Neuron (in vitro differentiated cells): ENCODE measurements around the gene EPHA3.
A peak's percentile ranks its signal among the peaks of the same experiment; 100 is the strongest.

Experiments used
- H2AFZ ChIP-seq: one replicate; pipeline ENCODE4 v1.6.1; 2013; ENCODE audit warnings: low read depth, mild to moderate bottlenecking, inconsistent platforms, low read length, moderate library complexity
- H3K27me3 ChIP-seq: one replicate; pipeline ENCODE4 v1.6.1; 2013; ENCODE audit warnings: low read length; ENCODE audit not compliant: insufficient read depth
- H3K36me3 ChIP-seq: one replicate; pipeline ENCODE4 v1.6.1; 2013; ENCODE audit warnings: low read length; ENCODE audit not compliant: insufficient read depth
- H3K4me1 ChIP-seq: one replicate; pipeline ENCODE4 v1.6.1; 2013; ENCODE audit warnings: low read length; ENCODE audit not compliant: insufficient read depth
- H3K4me3 ChIP-seq: 2 replicates; pipeline ENCODE4 v1.5.1; 2013; ENCODE audit warnings: mild to moderate bottlenecking, low read length, moderate library complexity
- H3K9me3 ChIP-seq: one replicate; pipeline ENCODE4 v1.6.1; 2013; ENCODE audit warnings: low read length

Gene EPHA3

GRCh38 chr3:89107461-89108290 is at the start of gene EPHA3:
EPHA3 (plus strand) TSS chr3:89107621; CDS start chr3:89107749, 128 bp downstream.
- no peaks in the 10 kb centered on the region for H3K9me3 ChIP-seq
- peak within 1 kb of the TSS; percentile 60 for H3K4me3 ChIP-seq
- H3K36me3 ChIP-seq = no peaks in the 10 kb centered on the region
- peaks cover 4% of the 10 kb centered on the region for H3K4me1 ChIP-seq
- H2AFZ ChIP-seq = peak within 1 kb of the TSS; percentile 51
- no peaks in the 10 kb centered on the region for H3K27me3 ChIP-seq

- H3K4me1 ChIP-seq = no peaks in the 10 kb centered on the region
- no peak overlapping the region for H2AFZ ChIP-seq
- no peaks in the 10 kb centered on the region for H3K9me3 ChIP-seq
- no peak overlapping the region for H3K4me3 ChIP-seq
- H3K27me3 ChIP-seq = no peaks in the 10 kb centered on the region
- H3K36me3 ChIP-seq = no peaks in the 10 kb centered on the region
Measured at GRCh38 chr3:89058371-89058770, 49.0 kb upstream of the EPHA3 start.

GRCh38 chr3:89059211-89059925 is 48.1 kb upstream of the EPHA3 start:
- Histone ChIP-seq H3K9me3 (no peaks in the 10 kb centered on the region), H3K27me3 (no peaks in the 10 kb centered on the region), H3K36me3 (no peaks in the 10 kb centered on the region), H3K4me1 (no peaks in the 10 kb centered on the region), H2AFZ (no peak overlapping the region), H3K4me3 (no peak overlapping the region)

- Histone ChIP-seq H3K27me3 (no peaks in the 10 kb centered on the region), H3K4me1 (no peaks in the 10 kb centered on the region), H2AFZ (no peak overlapping the region), H3K9me3 (no peaks in the 10 kb centered on the region), H3K4me3 (no peak overlapping the region), H3K36me3 (no peaks in the 10 kb centered on the region)
Measured at GRCh38 chr3:89061259-89061658, 46.2 kb upstream of the EPHA3 start.

- H3K4me3 ChIP-seq = no peak overlapping the region
- no peaks in the 10 kb centered on the region for H3K36me3 ChIP-seq
- peaks cover 3% of the 10 kb centered on the region for H3K4me1 ChIP-seq
- H3K27me3 ChIP-seq = no peaks in the 10 kb centered on the region
- no peaks in the 10 kb centered on the region for H3K9me3 ChIP-seq
- H2AFZ ChIP-seq = no peak overlapping the region
Measured at GRCh38 chr3:89067736-89068135, 39.7 kb upstream of the EPHA3 start.

- H3K4me1 ChIP-seq = peaks cover 4% of the 10 kb centered on the region
- H3K27me3 ChIP-seq = no peaks in the 10 kb centered on the region
- no peaks in the 10 kb centered on the region for H3K36me3 ChIP-seq
- H3K9me3 ChIP-seq = no peaks in the 10 kb centered on the region
- H2AFZ ChIP-seq = peak overlapping the region; percentile 4
- no peak overlapping the region for H3K4me3 ChIP-seq
Measured at GRCh38 chr3:89072642-89073041, 34.8 kb upstream of the EPHA3 start.

GRCh38 chr3:89079944-89080343 is 27.5 kb upstream of the EPHA3 start:
- Histone ChIP-seq H3K9me3 (no peaks in the 10 kb centered on the region), H3K36me3 (no peaks in the 10 kb centered on the region), H2AFZ (no peak overlapping the region)

GRCh38 chr3:89087851-89088250 is 19.6 kb upstream of the EPHA3 start:
- no peaks in the 10 kb centered on the region for H3K4me1 ChIP-seq
- H3K36me3 ChIP-seq = no peaks in the 10 kb centered on the region
- peak overlapping the region; percentile 21 for H2AFZ ChIP-seq
- H3K9me3 ChIP-seq = no peaks in the 10 kb centered on the region
- H3K27me3 ChIP-seq = no peaks in the 10 kb centered on the region
- H3K4me3 ChIP-seq = no peak overlapping the region

More at GRCh38 chr3:89079944-89080343, 27.5 kb upstream of the EPHA3 start:
- Histone ChIP-seq H3K4me3 (no peak overlapping the region), H3K27me3 (no peaks in the 10 kb centered on the region), H3K4me1 (no peaks in the 10 kb centered on the region)

GRCh38 chr3:89098173-89098572 is 9.2 kb upstream of the EPHA3 start:
- no peak overlapping the region for H3K4me3 ChIP-seq
- no peak overlapping the region for H2AFZ ChIP-seq
- H3K36me3 ChIP-seq = no peaks in the 10 kb centered on the region
- H3K27me3 ChIP-seq = no peaks in the 10 kb centered on the region
- H3K9me3 ChIP-seq = no peaks in the 10 kb centered on the region
- no peaks in the 10 kb centered on the region for H3K4me1 ChIP-seq

GRCh38 chr3:89098964-89099585 is 8.3 kb upstream of the EPHA3 start:
- H3K9me3 ChIP-seq = no peaks in the 10 kb centered on the region
- no peak overlapping the region for H3K4me3 ChIP-seq
- no peaks in the 10 kb centered on the region for H3K4me1 ChIP-seq
- H3K27me3 ChIP-seq = no peaks in the 10 kb centered on the region
- no peak overlapping the region for H2AFZ ChIP-seq
- no peaks in the 10 kb centered on the region for H3K36me3 ChIP-seq

GRCh38 chr3:89101251-89101650 is 6.2 kb upstream of the EPHA3 start:
- no peaks in the 10 kb centered on the region for H3K4me1 ChIP-seq
- H3K9me3 ChIP-seq = no peaks in the 10 kb centered on the region
- no peaks in the 10 kb centered on the region for H3K36me3 ChIP-seq
- H2AFZ ChIP-seq = no peak overlapping the region
- H3K27me3 ChIP-seq = no peaks in the 10 kb centered on the region
- no peak overlapping the region for H3K4me3 ChIP-seq

- Histone ChIP-seq H3K9me3 (no peaks in the 10 kb centered on the region), H3K4me3 (no peak overlapping the region), H3K36me3 (no peaks in the 10 kb centered on the region), H3K4me1 (no peaks in the 10 kb centered on the region), H2AFZ (no peak overlapping the region), H3K27me3 (no peaks in the 10 kb centered on the region)
Measured at GRCh38 chr3:89101921-89102320, 5.5 kb upstream of the EPHA3 start.

GRCh38 chr3:89104499-89104898 is 2.9 kb upstream of the EPHA3 start:
- Histone ChIP-seq H3K9me3 (no peaks in the 10 kb centered on the region), H3K36me3 (no peaks in the 10 kb centered on the region), H3K4me1 (peaks cover under 1% of the 10 kb centered on the region), H3K4me3 (no peak overlapping the region), H2AFZ (no peak overlapping the region), H3K27me3 (no peaks in the 10 kb centered on the region)
